ENCODE measurements around the gene SGMS1.

SGMS1 gene

GRCh38 chr10:50567384-50567783 lies 56.4 kb downstream of the SGMS1 start:
- Histone ChIP-seq H4K20me1 (ENCODE audit: low read depth, low read length) (peaks cover 3% of the 10 kb centered on the region; the same call in 1 of the 2 replicates), H3F3A (ENCODE audit: insufficient read depth) (no peaks in the 10 kb centered on the region), H3K27me3 (ENCODE audit: low read length) (no peaks in the 10 kb centered on the region), H3K9me2 (replicated peaks; ENCODE audit: insufficient read depth, low read length) (no peaks in the 10 kb centered on the region), H3K27ac (ENCODE audit: low read depth, low read length) (no peak overlapping the region), H3K4me2 (ENCODE audit: low read depth, low read length, poor library complexity, severe bottlenecking) (no peak overlapping the region), H3K36me3 (ENCODE audit: low read length) (no peaks in the 10 kb centered on the region), H3K79me2 (ENCODE audit: insufficient read depth, low read length) (peaks cover 12% of the 10 kb centered on the region; the same call in 1 of the 2 replicates), H2AFZ (ENCODE audit: low read depth, low read length, severe bottlenecking) (no peak overlapping the region), H3K9ac (ENCODE audit: low read length) (no peak overlapping the region), H3K4me3 (ENCODE audit: insufficient read depth, low read length, poor library complexity, severe bottlenecking) (no peak overlapping the region), H3K9me3 (ENCODE audit: insufficient read depth, low read length) (no peaks in the 10 kb centered on the region)
- TF ChIP-seq CTCF (IDR thresholded peaks at IDR 0.05; ENCODE audit: insufficient read depth, low read length, poor library complexity, severe bottlenecking) = no peak
- TF ChIP-seq EZH2phosphoT487 (conservative IDR thresholded peaks at IDR 0.05; ENCODE audit: low read length) = no peak

- Histone ChIP-seq H3K9ac (ENCODE audit: low read length) (no peak overlapping the region), H3K4me2 (ENCODE audit: low read depth, low read length, poor library complexity, severe bottlenecking) (no peak overlapping the region), H4K20me1 (ENCODE audit: low read depth, low read length) (peaks cover 3% of the 10 kb centered on the region; the same call in 1 of the 2 replicates), H3K27ac (ENCODE audit: low read depth, low read length) (no peak overlapping the region), H3K9me3 (ENCODE audit: insufficient read depth, low read length) (no peaks in the 10 kb centered on the region), H3K79me2 (ENCODE audit: insufficient read depth, low read length) (peaks cover 8% of the 10 kb centered on the region; the same call in 1 of the 2 replicates), H3K9me2 (replicated peaks; ENCODE audit: insufficient read depth, low read length) (no peaks in the 10 kb centered on the region), H3K4me3 (ENCODE audit: insufficient read depth, low read length, poor library complexity, severe bottlenecking) (no peak overlapping the region), H3F3A (ENCODE audit: insufficient read depth) (no peaks in the 10 kb centered on the region), H3K27me3 (ENCODE audit: low read length) (no peaks in the 10 kb centered on the region), H3K36me3 (ENCODE audit: low read length) (no peaks in the 10 kb centered on the region), H2AFZ (ENCODE audit: low read depth, low read length, severe bottlenecking) (no peak overlapping the region)
- TF ChIP-seq CTCF (IDR thresholded peaks at IDR 0.05; ENCODE audit: insufficient read depth, low read length, poor library complexity, severe bottlenecking) (no peak), EZH2phosphoT487 (conservative IDR thresholded peaks at IDR 0.05; ENCODE audit: low read length) (no peak)
These were observed 57.6 kb downstream of the SGMS1 start for GRCh38 chr10:50566150-50566549.

GRCh38 chr10:50565301-50566083 lies 58.3 kb downstream of the SGMS1 start:
- no peak overlapping the region for H3K4me2 ChIP-seq (ENCODE audit: low read depth, low read length, poor library complexity, severe bottlenecking)

More at GRCh38 chr10:50565301-50566083, 58.3 kb downstream of the SGMS1 start:
- Histone ChIP-seq H2AFZ (ENCODE audit: low read depth, low read length, severe bottlenecking) (no peak overlapping the region), H3K27ac (ENCODE audit: low read depth, low read length) (no peak overlapping the region), H3F3A (ENCODE audit: insufficient read depth) (0 out of 2 replicates have a peak, but pooled peaks cover 4% of the 10 kb centered on the region), H3K4me3 (ENCODE audit: insufficient read depth, low read length, poor library complexity, severe bottlenecking) (no peak overlapping the region), H3K36me3 (ENCODE audit: low read length) (no peaks in the 10 kb centered on the region), H3K9ac (ENCODE audit: low read length) (no peak overlapping the region), H4K20me1 (ENCODE audit: low read depth, low read length) (peaks cover 3% of the 10 kb centered on the region; the same call in 1 of the 2 replicates), H3K9me3 (ENCODE audit: insufficient read depth, low read length) (no peaks in the 10 kb centered on the region), H3K79me2 (ENCODE audit: insufficient read depth, low read length) (peaks cover 8% of the 10 kb centered on the region; the same call in 1 of the 2 replicates), H3K9me2 (replicated peaks; ENCODE audit: insufficient read depth, low read length) (no peaks in the 10 kb centered on the region), H3K27me3 (ENCODE audit: low read length) (no peaks in the 10 kb centered on the region)
- TF ChIP-seq CTCF (IDR thresholded peaks at IDR 0.05; ENCODE audit: insufficient read depth, low read length, poor library complexity, severe bottlenecking) = no peak
